Fibroblast of lung (primary cell): ENCODE data around the gene DPP6.

ENCODE experiments used
- EZH2 ChIP-seq: IDR thresholded peaks from 2 replicates; pipeline ENCODE4 v1.5.1; 2012; ENCODE audit warnings: low read length, control low read depth, mild to moderate bottlenecking; ENCODE audit errors: missing control alignments
- TF ChIP-seq, protein P1 (sequence below), 2 donors: IDR thresholded peaks in 1 of 2; conservative IDR thresholded peaks in 1 of 2; 1 replicate in 1 of 2; 2 replicates in 1 of 2; pipeline ENCODE4 v1.5.1; 2011 to 2012; ENCODE audit warnings: low read length in 2 of 2, control low read depth in 1 of 2, inconsistent platforms in 1 of 2, low read depth in 1 of 2, mild to moderate bottlenecking in 1 of 2

DNA sequence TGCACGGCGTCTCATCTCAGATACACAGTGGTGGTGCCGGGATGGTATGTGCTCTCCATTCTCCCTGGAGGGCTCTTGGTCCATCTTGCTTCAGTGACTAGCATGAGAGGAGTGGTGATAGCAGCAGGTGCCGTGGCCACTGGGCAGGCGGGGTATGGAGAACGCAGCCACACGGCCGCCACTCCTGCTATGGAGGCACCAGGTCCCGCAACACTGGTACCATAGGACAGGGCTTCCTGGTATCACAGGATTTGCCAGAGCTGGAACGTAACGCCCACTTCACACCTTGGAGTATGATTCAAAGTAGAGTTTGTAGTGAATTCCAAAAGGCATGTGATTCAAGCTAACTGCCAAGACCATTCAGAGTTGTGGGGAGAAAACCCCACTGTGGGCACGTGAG is 284.1 kb downstream of the DPP6 start:
- TF ChIP-seq, protein P1, sequence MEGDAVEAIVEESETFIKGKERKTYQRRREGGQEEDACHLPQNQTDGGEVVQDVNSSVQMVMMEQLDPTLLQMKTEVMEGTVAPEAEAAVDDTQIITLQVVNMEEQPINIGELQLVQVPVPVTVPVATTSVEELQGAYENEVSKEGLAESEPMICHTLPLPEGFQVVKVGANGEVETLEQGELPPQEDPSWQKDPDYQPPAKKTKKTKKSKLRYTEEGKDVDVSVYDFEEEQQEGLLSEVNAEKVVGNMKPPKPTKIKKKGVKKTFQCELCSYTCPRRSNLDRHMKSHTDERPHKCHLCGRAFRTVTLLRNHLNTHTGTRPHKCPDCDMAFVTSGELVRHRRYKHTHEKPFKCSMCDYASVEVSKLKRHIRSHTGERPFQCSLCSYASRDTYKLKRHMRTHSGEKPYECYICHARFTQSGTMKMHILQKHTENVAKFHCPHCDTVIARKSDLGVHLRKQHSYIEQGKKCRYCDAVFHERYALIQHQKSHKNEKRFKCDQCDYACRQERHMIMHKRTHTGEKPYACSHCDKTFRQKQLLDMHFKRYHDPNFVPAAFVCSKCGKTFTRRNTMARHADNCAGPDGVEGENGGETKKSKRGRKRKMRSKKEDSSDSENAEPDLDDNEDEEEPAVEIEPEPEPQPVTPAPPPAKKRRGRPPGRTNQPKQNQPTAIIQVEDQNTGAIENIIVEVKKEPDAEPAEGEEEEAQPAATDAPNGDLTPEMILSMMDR (conservative IDR thresholded peaks at IDR 0.05 in 1 of 2, IDR thresholded peaks at IDR 0.05 in 1 of 2; ENCODE audit: low read depth in 1 of 2, low read length in 2 of 2): no peak
- no peak for TF ChIP-seq EZH2
